ENCODE measurements around the gene SLC6A3.
"Not testable (repeated sequence)": the region's sequence is repeated elsewhere in the genome, so short reads cannot be mapped to it uniquely, and the experiment has no call there.

SLC6A3 gene

DNA sequence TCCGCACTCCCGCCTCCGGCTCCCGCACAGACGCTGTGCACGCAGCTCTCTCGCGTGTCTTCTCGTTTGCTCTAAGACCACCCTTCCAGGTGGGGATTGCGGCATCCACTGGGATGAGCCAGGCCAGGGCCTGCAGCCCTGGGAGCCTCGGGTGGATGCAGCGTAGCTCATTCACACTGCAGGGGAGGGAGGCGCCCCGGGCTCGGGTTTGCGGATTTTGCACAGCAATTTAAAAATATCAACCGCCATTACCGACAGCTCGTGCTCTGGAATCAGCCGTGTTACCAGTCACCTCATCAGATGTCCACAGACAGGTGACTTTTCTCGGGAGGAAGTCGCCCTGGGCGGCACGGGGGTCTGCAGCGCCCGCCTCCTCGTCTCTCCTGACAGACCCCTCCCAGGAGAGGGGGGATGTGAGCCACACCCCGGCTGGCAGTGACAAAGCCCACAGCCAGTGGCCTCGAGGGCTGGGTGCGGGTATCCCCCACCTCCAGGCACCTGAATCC is 20.8 kb upstream of the SLC6A3 start:
- FAIRE-seq = no peak
- no peak for DNase-seq (ENCODE audit: extremely low spot score, insufficient read length, low read depth)

DNA sequence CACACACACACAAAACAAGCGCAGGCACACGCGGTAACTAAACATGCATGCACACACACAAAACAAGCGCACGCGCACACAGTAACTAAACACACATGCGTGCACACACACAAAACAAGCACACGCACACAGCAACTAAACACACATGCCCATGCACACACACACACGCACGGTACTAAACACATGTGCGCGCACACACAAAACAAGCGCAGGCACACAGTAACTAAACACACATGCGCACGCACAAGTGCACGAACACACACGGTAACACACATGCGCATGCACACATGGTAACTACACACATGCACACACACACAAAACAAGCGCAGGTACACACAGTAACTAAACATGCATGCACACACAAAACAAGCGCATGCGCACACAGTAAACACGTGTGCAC is 19.9 kb upstream of the SLC6A3 start:
- FAIRE-seq (no peak), DNase-seq (ENCODE audit: extremely low spot score, insufficient read length, low read depth) (no peak)

DNA sequence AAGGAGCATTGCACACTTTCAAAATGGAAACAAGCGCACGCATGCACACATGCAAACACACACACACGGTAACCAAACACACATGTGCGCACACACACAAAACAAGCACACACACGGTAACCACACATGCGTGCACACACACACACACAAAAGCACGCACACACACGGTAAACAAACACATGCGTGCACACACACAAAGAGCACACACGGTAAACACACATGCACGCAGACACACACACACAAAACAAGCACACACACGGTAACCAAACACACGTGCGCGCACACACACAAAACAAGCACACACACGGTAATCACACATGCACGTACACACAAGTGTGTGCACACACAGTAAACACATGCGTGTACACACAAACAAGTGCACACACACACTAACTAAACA is 19.3 kb upstream of the SLC6A3 start:
- DNase-seq (ENCODE audit: extremely low spot score, insufficient read length, low read depth) = no peak
- no peak for FAIRE-seq

DNA sequence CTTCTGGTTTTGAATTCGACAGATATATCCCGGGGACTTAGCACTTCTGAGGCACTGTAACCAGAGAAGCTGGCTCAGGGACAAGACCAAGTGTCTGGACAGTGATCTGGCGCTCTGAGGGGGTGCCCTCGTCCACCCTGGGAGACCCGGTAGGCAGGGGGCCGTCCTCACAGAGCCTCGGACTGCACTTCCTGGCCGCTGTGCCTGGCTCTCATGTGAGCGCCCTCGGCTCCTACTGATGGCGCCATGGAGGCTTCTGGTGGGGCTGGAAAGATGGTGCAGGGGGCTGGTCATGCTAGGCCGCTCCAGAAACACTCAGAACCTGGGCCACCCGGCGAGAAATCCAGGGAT is 18.8 kb upstream of the SLC6A3 start:
- DNase-seq (ENCODE audit: extremely low spot score, insufficient read length, low read depth) (no peak), FAIRE-seq (no peak)

DNA sequence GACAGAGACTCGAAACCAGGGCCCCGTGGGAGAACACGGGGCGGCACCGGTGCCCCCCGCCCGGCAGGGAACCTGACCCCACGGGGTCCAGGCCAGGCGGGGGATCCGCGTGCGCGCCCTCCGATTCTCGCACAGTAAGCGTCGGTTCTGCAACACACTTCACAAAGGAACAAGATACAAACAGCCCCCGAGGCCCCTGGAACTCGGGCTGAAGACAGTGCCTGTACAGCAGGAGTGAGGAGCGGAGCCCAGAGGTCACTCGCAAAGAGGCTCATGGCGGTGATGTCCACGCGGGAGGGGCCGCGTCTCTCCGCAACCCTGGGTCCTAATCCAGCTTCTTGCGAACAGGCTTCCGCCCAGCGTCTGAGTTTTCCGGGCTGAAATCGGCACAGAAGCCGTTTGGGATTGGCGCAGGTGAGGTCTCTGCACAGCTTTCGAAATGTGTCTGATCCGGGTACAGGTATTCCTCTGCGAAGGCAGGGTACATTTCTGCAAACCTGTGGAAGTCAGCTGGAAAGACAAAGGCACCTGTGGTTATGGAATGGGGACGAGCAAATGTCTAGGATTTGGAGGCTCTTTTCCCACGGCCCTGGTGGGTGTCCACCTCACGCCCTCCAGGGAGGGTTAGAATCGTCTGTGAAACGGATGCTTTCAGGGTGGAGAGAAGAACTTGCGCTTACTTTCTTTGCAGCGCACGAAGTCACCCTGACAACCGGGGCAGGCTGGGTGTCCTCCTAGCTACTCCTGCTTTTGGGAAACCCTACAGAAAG is 18.3 kb upstream of the SLC6A3 start:
- FAIRE-seq (no peak), DNase-seq (ENCODE audit: extremely low spot score, insufficient read length, low read depth) (no peak)

DNA sequence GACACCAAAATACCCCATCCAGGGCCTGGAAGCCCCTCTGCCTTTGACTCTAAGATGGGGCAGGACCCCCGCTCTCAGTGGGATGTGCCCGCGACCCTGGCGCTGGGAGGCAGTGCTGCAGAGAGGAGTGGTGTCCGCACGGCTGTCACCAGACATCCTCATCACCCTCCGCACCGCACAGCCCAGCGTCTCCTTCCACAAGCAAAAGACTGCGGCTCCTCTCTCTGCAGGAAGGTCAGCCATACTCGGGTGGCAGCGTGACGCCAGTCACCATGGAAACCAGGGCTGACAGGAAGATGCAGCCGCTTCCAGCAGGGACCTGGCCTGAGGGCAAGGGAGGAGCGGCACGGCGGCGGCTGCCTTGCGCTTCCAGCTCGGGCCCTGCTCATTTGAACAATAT is 17.1 kb upstream of the SLC6A3 start:
- DNase-seq (ENCODE audit: extremely low spot score, insufficient read length, low read depth) = no peak
- FAIRE-seq = no peak

DNA sequence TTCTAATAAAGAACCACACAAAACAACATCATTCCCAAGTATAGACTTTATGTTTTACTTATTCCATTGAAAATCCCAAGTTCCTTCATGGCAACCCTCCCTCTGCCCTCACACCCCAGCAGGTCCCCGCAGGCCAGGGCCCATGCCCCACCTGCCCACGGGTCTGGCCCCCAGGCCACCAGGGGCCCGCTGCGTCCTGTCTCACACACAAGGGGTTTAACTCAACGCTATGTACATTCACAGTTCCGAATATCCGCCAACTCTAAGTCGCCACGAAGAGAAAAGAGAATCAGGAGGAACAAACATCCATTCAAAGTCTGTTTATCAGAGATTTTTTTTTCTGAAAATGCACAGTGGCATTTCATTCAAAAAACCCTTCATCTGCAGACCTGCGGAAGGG is 16.2 kb upstream of the SLC6A3 start:
- no peak for FAIRE-seq

DNA sequence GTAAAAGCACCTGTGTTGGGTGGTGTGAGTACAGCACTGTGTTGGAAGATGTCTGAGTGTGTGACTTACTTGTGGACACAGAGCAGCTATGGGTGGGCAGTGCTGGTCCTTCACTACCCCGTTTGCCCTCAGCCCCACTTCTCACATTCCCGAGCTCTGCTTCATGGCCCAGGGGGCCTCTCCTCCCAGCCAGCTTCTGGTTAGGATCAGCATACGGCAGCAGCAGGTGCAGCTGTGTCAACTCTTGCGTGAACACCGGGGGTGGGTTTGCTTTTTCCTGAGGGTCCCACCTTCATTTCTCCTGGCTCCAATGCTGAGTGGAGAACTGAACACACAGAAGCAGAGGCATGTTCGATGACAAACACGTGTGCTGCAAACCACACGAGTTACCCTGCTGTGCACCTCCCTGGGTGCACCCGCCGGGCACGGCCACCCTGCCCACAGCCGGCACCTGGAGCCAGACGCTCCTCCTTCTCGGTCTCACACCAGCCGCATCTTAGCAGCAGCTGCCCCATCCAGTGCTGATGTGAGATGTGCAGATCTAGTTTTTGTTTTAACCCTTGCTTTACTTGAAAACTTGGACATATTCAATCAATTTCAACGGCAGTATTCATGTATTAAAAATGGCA is 14.9 kb upstream of the SLC6A3 start:
- DNase-seq (ENCODE audit: extremely low spot score, insufficient read length, low read depth) (no peak), FAIRE-seq (no peak)

More for the DNA sequence above, 16.2 kb upstream of the SLC6A3 start:
- no peak for DNase-seq (ENCODE audit: extremely low spot score, insufficient read length, low read depth)

DNA sequence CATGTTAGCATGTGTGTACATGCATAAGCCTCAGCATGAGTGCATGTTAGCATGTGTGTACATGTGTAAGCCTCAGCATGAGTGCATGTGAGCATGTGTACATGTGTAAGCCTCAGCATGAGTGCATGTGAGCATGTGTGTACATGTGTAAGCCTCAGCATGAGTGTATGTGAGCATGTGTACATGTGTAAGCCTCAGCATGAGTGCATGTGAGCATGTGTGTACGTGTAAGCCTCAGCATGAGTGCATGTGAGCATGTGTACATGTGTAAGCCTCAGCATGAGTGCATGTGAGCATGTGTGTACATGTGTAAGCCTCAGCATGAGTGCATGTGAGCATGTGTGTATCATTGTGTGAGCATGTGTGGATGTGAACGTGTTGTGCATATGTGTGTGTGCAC is 14.2 kb upstream of the SLC6A3 start:
- FAIRE-seq; DNase-seq (ENCODE audit: extremely low spot score, insufficient read length, low read depth): not testable (repeated sequence)

DNA sequence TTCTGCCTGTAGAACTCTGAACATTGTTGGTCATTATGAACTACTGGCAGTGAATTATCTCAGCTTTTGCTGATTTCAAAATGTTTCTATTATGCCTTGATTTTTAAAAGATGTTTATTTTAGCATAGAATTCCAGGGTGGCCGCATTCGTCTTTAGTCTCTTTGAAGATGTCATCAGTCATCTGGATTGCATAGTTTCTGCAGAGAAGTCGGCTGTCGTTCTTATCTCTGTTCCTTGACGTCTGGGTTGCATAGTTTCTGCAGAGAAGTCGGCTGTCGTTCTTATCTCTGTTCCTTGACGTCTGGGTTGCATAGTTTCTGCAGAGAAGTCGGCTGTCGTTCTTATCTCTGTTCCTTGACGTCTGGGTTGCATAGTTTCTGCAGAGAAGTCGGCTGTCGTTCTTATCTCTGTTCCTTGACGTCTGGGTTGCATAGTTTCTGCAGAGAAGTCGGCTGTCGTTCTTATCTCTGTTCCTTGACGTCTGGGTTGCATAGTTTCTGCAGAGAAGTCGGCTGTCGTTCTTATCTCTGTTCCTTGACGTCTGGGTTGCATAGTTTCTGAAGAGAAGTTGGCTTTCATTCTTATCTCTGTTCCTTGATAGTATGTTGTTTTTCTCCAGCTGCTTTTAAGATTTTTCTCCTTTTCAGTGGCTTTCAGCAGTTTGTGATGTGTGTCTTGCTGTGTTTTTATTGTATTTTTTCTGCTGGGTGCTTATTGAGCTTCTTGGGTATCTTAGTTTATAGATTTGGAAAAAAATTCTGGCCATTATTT is 11.1 kb upstream of the SLC6A3 start:
- not testable (repeated sequence) for FAIRE-seq

DNA sequence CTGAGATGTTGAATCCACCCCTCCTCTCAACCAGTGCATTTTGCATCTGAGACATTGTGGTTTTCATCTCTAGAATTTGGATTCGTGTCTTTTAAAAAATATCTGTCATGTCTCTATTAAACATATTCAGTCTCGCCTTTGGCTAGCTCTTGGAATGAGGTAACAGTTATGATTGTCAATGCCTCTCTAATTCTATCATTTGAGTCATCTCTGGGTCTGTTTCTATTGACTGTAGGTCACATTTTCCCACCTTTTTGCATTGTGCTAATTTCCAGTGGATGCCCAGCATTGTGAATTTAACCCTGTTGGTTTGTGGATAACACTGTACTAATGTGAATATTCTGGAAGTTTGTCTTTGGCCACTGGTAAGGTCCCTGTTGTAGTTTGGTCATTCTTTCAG is 8.4 kb upstream of the SLC6A3 start:
- FAIRE-seq (no peak), DNase-seq (ENCODE audit: extremely low spot score, insufficient read length, low read depth) (no peak)

More for the DNA sequence above, 11.1 kb upstream of the SLC6A3 start:
- not testable (repeated sequence) for DNase-seq (ENCODE audit: extremely low spot score, insufficient read length, low read depth)

DNA sequence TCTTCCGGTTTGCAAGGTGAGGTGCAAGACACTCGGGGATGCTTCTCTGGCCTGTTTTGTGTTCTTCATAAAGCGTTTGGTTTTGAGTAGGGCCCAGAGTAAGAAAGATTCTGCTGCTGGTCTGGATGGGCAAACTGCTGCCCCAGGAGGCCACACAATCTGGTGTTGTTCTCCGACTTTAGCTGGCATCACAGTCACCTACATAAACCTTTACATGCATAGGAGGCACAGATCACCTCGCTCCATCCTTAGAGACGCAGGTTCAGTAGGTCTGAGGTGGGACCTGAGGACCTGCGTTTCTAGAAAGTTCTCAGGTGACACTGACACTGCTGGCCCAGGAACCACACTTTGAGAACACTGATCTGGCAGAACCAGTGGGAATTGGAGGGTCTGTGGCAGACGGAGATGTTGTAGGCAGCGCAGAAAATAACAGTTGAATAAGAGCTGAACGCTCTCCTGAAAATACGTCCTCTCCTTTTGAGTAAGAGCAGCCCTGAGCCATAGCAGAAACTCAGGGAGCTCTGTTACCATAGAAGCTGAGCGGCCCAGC is 3.9 kb upstream of the SLC6A3 start:
- FAIRE-seq (no peak), DNase-seq (ENCODE audit: extremely low spot score, insufficient read length, low read depth) (no peak)

DNA sequence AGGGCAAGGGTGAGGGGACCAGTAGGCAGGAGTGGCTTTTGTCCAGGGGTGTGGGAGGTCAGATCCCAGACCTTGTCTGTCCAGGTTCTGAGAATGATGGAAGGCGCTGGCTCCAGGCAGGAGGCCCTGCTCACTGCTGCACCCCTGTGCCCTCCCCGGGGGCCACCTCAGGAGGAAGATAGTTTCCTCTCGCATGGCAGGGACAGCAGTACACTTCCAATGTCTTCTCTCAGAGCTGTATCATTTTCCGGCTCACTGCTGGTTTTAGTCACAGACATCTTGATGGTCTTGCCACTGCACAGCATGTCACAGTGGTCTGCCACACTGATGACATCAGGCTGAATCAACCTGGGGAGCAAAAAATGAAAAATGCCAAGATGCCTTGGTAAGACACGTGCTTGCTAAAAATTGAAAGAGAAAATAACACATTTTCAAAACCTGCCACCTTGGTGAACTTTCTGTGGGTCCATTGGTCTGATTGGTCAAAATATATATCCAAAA is 3.3 kb upstream of the SLC6A3 start:
- DNase-seq (ENCODE audit: extremely low spot score, insufficient read length, low read depth) = no peak
- FAIRE-seq = no peak

DNA sequence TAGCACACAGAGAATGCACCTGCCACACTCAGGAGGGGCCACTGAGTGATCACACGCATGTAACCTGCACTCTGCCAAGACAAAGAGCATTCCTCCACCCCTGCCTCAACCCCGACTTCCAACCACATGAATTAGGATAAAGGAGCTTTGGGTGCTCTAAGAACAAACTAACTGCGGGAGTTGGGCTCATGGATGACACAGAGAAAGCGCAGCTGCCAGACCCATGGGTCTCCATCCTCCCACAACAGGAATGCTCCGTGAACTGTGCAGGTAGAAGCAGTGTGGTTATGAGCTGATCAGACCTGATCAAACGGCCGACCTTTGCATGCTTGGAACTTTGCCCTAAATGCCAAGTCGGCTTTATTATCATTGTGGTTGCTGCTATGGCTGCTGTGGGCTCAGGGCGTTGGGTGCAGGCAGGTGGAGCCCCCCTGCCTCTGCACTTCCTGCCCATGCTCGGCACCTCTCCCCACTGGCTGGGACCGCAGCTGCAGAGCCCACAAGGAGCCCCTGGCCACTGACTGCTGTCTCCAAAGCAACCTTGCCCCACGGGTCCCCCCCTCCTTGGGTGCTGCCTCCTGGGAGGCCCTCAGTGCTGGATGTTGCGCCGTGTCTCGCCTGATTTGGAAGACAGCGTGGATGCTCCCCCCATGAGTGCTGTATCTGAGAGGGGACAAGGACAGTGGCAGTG is 2.6 kb upstream of the SLC6A3 start:
- FAIRE-seq (no peak), DNase-seq (ENCODE audit: extremely low spot score, insufficient read length, low read depth) (no peak)

DNA sequence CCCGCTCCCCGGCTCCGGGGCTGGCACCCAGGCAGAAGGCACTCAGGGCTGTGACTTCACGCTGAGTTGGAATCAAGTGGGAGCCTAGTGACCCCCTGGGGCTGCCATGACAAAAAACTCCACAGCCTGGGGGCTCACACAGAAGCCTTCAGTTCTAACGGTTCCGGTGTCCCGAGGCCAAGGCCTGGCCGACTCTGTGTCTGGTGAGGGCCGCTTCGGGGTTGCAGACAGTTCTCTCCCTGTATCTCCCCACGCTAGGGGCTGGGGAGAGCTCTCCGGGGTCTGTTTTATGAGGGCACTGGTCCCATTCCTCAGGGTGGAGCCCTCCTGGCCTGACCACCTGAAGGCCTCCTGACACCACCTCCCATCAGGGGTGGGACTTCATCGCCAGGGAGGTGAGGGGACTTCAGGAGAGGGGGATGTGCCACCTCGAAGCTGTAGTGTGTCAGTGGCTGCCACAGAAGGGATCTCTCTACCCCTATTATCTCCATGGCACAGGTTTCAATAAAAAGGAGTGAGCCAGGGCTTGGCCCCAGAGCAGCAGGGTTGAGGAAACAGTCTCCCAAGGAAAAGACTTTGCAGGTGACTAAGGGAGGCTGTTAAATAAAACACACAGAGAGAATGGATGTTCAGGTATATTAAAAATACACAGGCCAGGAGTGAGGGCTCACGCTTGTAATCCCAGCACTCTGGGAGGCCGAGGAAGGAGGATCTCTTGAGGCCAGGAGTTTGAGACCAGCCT is 1.5 kb upstream of the SLC6A3 start:
- DNase-seq (ENCODE audit: extremely low spot score, insufficient read length, low read depth) (no peak), FAIRE-seq (no peak)

DNA sequence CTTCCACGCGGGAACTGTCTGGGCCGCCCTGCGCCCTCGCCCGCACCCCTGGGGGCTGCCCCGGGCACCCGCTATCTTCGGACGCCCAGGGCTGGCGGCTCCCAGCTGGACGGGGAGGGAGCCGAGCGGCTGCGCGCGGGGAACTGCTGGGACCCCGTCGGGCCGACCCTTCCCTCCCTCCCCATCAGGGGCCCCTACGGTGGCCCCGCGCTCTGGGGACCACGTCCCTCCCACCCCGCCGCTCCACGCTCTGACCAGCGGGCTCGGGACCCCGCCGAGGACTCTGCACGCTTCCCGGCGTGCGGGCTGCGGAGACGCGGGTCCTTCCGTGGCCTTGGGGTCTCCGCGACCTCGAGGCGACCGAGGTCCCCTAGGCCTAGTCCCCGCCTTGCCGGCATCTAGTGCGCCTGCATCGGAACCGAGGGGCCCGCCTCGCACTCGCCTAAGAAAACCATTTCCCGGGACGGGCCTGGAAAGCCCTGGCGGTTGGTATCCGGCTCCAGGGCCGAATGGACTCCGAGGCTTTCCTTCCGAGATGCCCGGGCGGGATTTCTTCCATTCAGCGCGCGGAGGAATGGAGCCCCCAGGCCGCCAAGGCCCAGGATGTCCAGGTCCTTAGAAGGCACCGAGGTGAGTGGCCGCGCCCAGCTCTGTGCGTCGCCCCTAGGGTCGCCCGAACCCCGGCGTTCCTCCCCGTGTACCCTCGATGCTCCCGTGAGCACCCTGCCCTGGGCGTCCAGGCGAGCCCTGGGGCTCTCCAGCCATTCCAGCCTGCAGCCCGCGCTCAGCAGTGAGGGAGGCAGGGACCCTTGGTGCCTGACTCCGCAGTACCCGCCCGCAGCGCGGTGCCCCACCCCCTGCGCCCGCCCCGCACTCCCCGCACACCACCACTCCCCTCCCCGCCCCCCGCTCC is 705 bp upstream of the SLC6A3 start:
- DNase-seq (ENCODE audit: extremely low spot score, insufficient read length, low read depth) (no peak), FAIRE-seq (no peak)

DNA sequence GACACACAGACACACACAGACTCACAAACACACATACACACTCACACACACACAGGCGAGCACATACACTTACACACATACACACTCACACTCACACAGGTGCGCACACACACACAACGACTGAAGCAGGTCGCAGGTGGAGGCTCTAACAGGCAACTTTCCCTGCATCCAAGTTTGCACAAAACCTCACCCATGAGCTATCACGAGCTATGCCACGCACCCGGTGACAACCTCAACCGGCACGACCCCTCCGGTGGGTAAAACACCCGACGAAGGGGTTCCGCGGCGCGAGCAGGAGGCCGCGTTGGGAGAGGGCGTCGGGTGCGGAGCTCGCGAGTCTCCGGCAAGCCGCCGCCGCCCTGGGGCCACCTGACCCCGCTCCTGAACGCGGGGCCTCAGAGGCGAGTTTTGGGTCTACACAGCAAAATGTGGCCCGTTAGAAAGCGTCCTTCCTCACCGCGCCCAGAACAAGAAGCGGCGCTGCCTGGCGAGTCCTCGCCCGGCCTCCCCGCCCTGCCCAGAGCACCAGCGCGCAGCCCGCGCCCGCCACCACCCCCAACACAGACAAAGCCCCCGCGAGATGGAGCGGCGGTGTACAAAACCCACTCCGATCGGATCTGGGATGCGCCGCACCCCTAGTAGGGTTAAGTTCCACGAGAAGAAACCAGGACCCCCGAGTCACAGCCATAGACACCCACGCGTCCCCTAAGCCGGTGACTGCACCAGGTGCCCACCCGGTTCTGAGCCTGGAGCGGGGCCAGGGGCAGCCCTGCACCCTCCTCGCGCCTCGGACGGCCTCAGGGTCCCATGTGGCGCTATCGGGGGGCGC is 665 bp downstream of the SLC6A3 start:
- FAIRE-seq (no peak), DNase-seq (ENCODE audit: extremely low spot score, insufficient read length, low read depth) (no peak)

Data from GM18507 (cell line).